Cardiac fibroblast (primary cell): ENCODE results near the gene HFM1.
"Not testable (repeated sequence)": the region's sequence is repeated elsewhere in the genome, so short reads cannot be mapped to it uniquely, and the experiment has no call there.

Experiments
- DNase-seq, 2 donors: peaks; one replicate each; pipeline versions ENCODE4 v3.0.0 to v3.0.0-alpha.2; 2010; ENCODE audit warnings: low read depth in 2 of 2
- H3K4me3 ChIP-seq, 2 donors: replicated peaks in 1 of 2; 1 replicate in 1 of 2; 2 replicates in 1 of 2; pipeline ENCODE4 v1.5.1; 2011; ENCODE audit warnings: low read depth in 2 of 2, low read length in 2 of 2, mild to moderate bottlenecking in 2 of 2, moderate library complexity in 1 of 2
- CTCF ChIP-seq: IDR thresholded peaks from one replicate; pipeline ENCODE4 v1.5.1; 2011; ENCODE audit warnings: low read depth, mild to moderate bottlenecking, low read length, inconsistent platforms

HFM1 gene

DNA sequence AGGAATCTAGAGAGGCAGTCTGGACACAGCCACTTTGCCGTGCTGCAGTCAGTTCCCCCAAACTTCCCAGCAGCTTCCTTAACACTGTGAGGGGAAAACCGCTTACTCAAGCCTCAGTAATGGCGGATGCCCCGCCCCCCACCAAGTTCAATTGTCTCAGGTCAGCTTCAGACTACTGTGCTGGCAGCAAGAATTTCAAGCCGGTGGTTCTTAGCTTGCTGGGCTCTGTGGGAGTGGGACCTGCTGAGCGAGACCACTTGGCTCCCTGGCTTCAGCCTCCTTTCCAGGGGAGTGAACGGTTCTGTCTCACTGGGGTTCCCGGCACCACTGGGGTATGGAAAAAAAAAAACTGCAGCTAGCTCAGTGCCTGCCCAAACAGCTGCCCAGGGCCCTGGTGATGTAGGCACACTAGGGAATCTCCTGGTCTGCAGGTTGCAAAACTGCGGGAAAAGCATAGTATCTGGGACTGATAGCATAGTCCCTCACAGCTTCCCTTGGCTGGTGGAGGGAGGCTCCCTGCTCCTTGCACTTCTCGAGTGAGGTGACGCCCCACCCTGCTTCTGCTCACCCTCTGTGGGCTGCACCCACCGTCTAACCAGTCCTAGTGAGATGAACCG is 23.7 kb upstream of the HFM1 start:
- DNase-seq, result no peak
- no peak overlapping the region for H3K4me3 ChIP-seq
- TF ChIP-seq CTCF, result no peak

- DNase-seq, result no peak
- no peak overlapping the region for H3K4me3 ChIP-seq
- no peak for TF ChIP-seq CTCF
Measured at GRCh38 chr1:91427741-91428140, 23.1 kb upstream of the HFM1 start.

- H3K4me3 ChIP-seq, DNase-seq: not testable (repeated sequence)
Measured at GRCh38 chr1:91422523-91422922, 17.9 kb upstream of the HFM1 start.

DNA sequence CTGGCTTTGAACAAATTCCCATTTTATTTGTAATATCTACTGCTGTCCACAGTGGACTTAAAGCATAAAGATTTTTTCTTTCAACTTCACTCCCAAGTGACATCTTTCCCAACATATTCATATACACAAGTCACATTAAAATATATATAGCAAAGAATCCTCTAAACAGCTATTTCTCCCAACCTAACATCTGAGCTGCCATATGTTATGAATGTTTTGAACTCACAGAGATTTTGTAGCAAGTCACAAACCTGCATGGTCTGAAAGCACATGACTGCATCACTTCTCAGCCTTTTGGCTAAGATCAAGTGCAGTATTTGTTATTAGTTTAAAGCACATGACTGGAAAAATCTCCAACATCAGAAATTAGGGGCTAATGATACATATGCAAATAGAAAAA is 7.7 kb upstream of the HFM1 start:
- no peak for DNase-seq
- H3K4me3 ChIP-seq, result no peak overlapping the region
- TF ChIP-seq CTCF, result no peak

- TF ChIP-seq CTCF, result peak; percentile 23
- no peak overlapping the region for H3K4me3 ChIP-seq
- peak in 1 of 2 donors; percentile 12 for DNase-seq
Measured at GRCh38 chr1:91406773-91407389, 2.2 kb upstream of the HFM1 start.

GRCh38 chr1:91402023-91402422 is 2.6 kb downstream of the HFM1 start:
- DNase-seq, result peak; percentile 47 to 49

More at GRCh38 chr1:91402023-91402422, 2.6 kb downstream of the HFM1 start:
- TF ChIP-seq CTCF, result peak; percentile 55
- H3K4me3 ChIP-seq, result no peak overlapping the region
